Measurements from ENCODE around the gene PTPRR.
A peak's percentile ranks its signal among the peaks of the same experiment; 100 is the strongest.

The PTPRR gene

DNA sequence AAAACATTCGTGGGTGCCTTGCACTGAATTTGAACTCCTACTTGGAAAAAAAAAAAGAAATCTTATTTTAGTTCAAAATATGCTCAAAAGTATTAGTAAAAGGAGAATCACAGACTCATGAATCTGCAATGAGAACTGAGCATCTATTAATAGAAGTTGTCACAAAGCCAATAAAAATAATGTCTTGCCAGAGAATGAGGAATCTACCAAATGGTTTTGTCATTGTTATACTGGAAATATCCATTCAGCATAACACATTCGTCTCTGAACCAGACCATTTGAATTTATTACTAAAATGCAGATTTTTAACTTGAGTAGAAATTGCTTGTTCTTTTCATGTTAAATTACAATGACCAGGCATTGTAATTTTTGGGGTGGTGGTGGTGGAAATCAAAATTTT lies 271.7 kb downstream of the PTPRR start:
- TF ChIP-seq CTCF (IDR thresholded peaks at IDR 0.05; ENCODE audit: control insufficient read depth, insufficient read depth, low read depth, low read length, missing control alignments) = no peak
- no peak overlapping the region for H3K4me3 ChIP-seq (ENCODE audit: control insufficient read depth, low read depth, low read length)
- peak; percentile 56 for DNase-seq (ENCODE audit: low read depth)

DNA sequence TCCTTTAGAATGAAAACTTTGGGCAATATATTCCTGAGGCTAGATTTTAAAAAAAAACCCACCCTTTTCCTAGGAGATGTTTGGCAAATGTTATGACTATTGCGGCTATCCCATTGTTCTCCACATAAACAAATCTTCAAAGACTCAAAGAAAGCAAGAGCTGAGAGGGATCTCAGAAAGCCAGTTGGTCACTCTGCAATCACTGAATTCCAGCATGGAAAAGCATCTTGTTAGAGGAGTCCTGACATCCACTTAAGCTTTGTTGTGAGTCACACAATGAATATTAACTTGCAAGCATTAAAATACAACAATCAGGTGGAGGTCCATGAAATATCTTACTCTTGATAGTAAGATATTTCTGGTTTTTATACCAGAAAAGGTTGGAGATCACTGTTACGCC lies 272.3 kb downstream of the PTPRR start:
- no peak for TF ChIP-seq CTCF (IDR thresholded peaks at IDR 0.05; ENCODE audit: control insufficient read depth, insufficient read depth, low read depth, low read length, missing control alignments)
- no peak overlapping the region for H3K4me3 ChIP-seq (ENCODE audit: control insufficient read depth, low read depth, low read length)
- DNase-seq (ENCODE audit: low read depth) = no peak

GRCh38 chr12:70646850-70647249 lies 273.7 kb downstream of the PTPRR start:
- peak; percentile 45 for DNase-seq (ENCODE audit: low read depth)
- no peak overlapping the region for H3K4me3 ChIP-seq (ENCODE audit: control insufficient read depth, low read depth, low read length)
- no peak for TF ChIP-seq CTCF (IDR thresholded peaks at IDR 0.05; ENCODE audit: control insufficient read depth, insufficient read depth, low read depth, low read length, missing control alignments)

GRCh38 chr12:70645494-70646317 lies 274.8 kb downstream of the PTPRR start:
- DNase-seq (ENCODE audit: low read depth) = peak; percentile 89

DNA sequence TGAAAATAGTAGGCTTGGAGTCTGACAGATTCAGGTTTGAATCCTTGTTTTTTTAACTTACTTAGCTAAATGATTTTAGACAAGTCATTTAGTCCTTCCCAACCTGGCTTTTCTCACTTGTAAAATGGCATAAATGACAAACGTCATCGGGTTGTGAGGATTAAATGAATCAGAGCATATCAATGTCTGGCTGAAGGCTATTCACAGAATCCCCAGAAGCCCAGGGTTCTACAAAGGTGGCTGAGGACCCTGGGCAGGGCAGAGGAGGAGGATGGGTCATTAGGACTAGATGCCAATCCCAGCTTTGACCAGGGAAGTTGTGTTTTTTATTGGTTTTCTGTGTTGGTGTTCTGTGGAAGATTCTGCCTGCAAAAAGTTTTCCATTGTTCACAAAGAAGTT lies 275.7 kb downstream of the PTPRR start:
- no peak for DNase-seq (ENCODE audit: low read depth)
- H3K4me3 ChIP-seq (ENCODE audit: control insufficient read depth, low read depth, low read length) = no peak overlapping the region
- TF ChIP-seq CTCF (IDR thresholded peaks at IDR 0.05; ENCODE audit: control insufficient read depth, insufficient read depth, low read depth, low read length, missing control alignments) = no peak

More at GRCh38 chr12:70645494-70646317, 274.8 kb downstream of the PTPRR start:
- no peak overlapping the region for H3K4me3 ChIP-seq (ENCODE audit: control insufficient read depth, low read depth, low read length)
- no peak for TF ChIP-seq CTCF (IDR thresholded peaks at IDR 0.05; ENCODE audit: control insufficient read depth, insufficient read depth, low read depth, low read length, missing control alignments)

DNA sequence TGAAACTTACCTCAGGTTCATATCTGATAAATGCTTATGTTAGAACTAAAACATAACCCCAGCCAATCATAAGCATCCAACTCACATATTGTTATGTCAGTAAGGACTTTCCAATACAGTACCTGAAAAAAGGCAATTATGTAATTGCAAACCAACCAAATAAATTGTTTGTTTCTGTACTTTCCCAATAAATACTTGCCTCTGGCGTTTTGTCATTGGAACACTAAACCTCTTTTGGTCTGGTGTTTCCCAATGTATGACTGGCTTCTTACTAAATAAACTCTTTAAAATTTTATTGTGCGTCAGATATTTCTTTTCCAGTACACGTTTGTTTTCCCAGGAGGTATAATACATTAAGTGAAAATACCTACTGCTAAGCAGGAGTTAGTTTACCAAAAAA lies 276.6 kb downstream of the PTPRR start:
- TF ChIP-seq CTCF (IDR thresholded peaks at IDR 0.05; ENCODE audit: control insufficient read depth, insufficient read depth, low read depth, low read length, missing control alignments) = no peak
- H3K4me3 ChIP-seq (ENCODE audit: control insufficient read depth, low read depth, low read length) = no peak overlapping the region
- DNase-seq (ENCODE audit: low read depth) = peak; percentile 67

Measured in AG09309 (cell line).